ENCODE results near the gene HEY2. TPM values are rescaled to one million over a fixed set of nuclear protein-coding genes. Genes with fewer than 3 reads are reported as not detected.

HEY2 gene
- total and polyA plus RNA-seq, 2 donors (not counting 1 experiment from before 2014, with no cell fraction given), result not detected

DNA sequence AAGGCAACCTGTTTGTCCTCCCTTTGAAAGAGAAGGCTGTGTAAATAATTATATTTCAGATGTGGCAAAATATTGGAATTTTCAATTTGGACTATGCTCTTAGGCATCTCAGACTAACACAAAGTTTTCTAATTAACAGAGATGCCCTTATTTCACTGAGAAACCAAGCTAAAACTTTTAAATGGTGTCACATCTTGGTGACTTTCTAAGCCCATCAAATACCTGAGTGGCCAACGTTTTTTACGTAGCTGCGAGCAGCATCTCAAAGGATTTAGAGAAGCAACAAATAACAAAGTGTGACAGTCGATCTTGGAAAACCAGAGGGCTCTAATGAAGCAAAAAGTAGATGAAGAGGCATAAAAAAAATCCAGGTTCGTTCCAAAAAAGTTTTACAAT is 3.4 kb upstream of the HEY2 start:
- H3K79me2 ChIP-seq (ENCODE audit: control insufficient read depth, insufficient read depth, low read length), result no peaks in the 10 kb centered on the region
- H3K4me2 ChIP-seq (ENCODE audit: extremely low read depth, insufficient read depth, low read length), result no peak overlapping the region
- no peak overlapping the region for H3K9ac ChIP-seq (ENCODE audit: insufficient read depth, low read length)
- no peaks in the 10 kb centered on the region for H4K20me1 ChIP-seq (ENCODE audit: control insufficient read depth, extremely low read depth, insufficient read depth, low read length)
- no peak overlapping the region for H3K4me3 ChIP-seq (replicated peaks in 1 of 4; ENCODE audit: control extremely low read depth in 1 of 4, insufficient read depth in 1 of 4, low read depth in 3 of 4, low read length in 4 of 4)
- DNase-seq (ENCODE audit: low read depth in 2 of 2), result no peak
- H3K36me3 ChIP-seq (ENCODE audit: control insufficient read depth, insufficient read depth, low read length), result no peaks in the 10 kb centered on the region
- H3K4me1 ChIP-seq (ENCODE audit: control insufficient read depth, extremely low read depth, insufficient read depth, low read length), result peaks cover 10% of the 10 kb centered on the region
- H3K27ac ChIP-seq (ENCODE audit: insufficient read depth, low read length), result no peak overlapping the region
- H3K9me3 ChIP-seq (ENCODE audit: control insufficient read depth, insufficient read depth, low read depth, low read length), result no peaks in the 10 kb centered on the region
- H3K27me3 ChIP-seq (ENCODE audit: control insufficient read depth, insufficient read depth, low read length), result peaks cover 46% of the 10 kb centered on the region
- H2AFZ ChIP-seq (ENCODE audit: low read length), result no peak overlapping the region
- peak; percentile 2 for TF ChIP-seq EZH2 (IDR thresholded peaks at IDR 0.05; ENCODE audit: low read length, missing control alignments)
- TF ChIP-seq, protein P1, sequence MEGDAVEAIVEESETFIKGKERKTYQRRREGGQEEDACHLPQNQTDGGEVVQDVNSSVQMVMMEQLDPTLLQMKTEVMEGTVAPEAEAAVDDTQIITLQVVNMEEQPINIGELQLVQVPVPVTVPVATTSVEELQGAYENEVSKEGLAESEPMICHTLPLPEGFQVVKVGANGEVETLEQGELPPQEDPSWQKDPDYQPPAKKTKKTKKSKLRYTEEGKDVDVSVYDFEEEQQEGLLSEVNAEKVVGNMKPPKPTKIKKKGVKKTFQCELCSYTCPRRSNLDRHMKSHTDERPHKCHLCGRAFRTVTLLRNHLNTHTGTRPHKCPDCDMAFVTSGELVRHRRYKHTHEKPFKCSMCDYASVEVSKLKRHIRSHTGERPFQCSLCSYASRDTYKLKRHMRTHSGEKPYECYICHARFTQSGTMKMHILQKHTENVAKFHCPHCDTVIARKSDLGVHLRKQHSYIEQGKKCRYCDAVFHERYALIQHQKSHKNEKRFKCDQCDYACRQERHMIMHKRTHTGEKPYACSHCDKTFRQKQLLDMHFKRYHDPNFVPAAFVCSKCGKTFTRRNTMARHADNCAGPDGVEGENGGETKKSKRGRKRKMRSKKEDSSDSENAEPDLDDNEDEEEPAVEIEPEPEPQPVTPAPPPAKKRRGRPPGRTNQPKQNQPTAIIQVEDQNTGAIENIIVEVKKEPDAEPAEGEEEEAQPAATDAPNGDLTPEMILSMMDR (conservative IDR thresholded peaks at IDR 0.05 in 1 of 2, IDR thresholded peaks at IDR 0.05 in 1 of 2; ENCODE audit: low read depth in 1 of 2, low read length in 2 of 2), result no peak

DNA sequence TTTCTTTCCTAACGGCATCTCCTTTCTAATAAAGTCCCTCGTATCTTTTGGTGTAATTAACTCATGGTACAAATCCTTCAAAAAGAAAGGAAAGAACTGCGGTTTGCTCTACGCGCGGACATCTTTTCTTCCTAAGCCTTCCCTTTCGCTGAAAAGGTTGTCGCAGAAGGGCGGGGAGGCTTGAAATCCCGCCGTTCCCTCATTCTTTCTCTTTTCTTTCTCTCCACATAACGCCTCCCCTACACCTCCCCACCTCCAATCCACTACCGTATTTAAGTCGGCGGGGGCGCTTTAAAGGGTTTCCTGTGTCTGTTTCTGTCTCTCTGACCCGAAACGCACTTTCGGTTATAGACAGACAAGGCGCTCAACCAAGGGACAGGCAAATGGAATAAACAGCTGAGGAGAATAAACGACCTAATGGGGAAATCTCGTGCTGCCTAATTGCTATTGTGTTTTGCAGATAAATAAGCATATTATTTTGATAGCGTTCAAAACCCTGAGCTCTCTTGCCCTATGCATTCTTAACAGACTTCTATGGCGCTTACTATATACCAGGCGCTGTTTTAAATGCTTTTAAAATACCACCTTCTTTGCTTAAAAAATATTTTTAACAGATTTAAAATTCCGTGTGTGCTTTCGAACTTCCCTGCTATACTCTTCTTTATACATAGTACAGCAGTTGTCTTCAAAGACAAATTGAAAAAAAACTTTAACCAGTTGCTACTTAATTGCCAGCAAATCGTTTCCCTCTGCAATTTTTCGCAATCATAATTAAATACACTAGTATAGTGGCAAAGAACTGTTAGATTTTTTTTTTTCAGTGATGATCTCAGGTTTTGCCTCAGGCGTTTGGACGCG is 2.5 kb upstream of the HEY2 start:
- Histone ChIP-seq H3K79me2 (ENCODE audit: control insufficient read depth, insufficient read depth, low read length) (no peaks in the 10 kb centered on the region), H3K27me3 (ENCODE audit: control insufficient read depth, insufficient read depth, low read length) (peaks cover 51% of the 10 kb centered on the region), H3K4me3 (replicated peaks in 1 of 4; ENCODE audit: control extremely low read depth in 1 of 4, insufficient read depth in 1 of 4, low read depth in 3 of 4, low read length in 4 of 4) (peak overlapping the region; percentile 32 to 70 (median 55)), H3K9me3 (ENCODE audit: control insufficient read depth, insufficient read depth, low read depth, low read length) (no peaks in the 10 kb centered on the region), H2AFZ (ENCODE audit: low read length) (no peak overlapping the region), H3K36me3 (ENCODE audit: control insufficient read depth, insufficient read depth, low read length) (no peaks in the 10 kb centered on the region), H3K4me2 (ENCODE audit: extremely low read depth, insufficient read depth, low read length) (peak overlapping the region; percentile 73), H4K20me1 (ENCODE audit: control insufficient read depth, extremely low read depth, insufficient read depth, low read length) (no peaks in the 10 kb centered on the region), H3K9ac (ENCODE audit: insufficient read depth, low read length) (no peak overlapping the region), H3K27ac (ENCODE audit: insufficient read depth, low read length) (no peak overlapping the region), H3K4me1 (ENCODE audit: control insufficient read depth, extremely low read depth, insufficient read depth, low read length) (peaks cover 10% of the 10 kb centered on the region)
- peak; percentile 45 to 50 for DNase-seq (ENCODE audit: low read depth in 2 of 2)
- TF ChIP-seq EZH2 (IDR thresholded peaks at IDR 0.05; ENCODE audit: low read length, missing control alignments), result no peak
- TF ChIP-seq, protein P1 (conservative IDR thresholded peaks at IDR 0.05 in 1 of 2, IDR thresholded peaks at IDR 0.05 in 1 of 2; ENCODE audit: low read depth in 1 of 2, low read length in 2 of 2), result no peak

DNA sequence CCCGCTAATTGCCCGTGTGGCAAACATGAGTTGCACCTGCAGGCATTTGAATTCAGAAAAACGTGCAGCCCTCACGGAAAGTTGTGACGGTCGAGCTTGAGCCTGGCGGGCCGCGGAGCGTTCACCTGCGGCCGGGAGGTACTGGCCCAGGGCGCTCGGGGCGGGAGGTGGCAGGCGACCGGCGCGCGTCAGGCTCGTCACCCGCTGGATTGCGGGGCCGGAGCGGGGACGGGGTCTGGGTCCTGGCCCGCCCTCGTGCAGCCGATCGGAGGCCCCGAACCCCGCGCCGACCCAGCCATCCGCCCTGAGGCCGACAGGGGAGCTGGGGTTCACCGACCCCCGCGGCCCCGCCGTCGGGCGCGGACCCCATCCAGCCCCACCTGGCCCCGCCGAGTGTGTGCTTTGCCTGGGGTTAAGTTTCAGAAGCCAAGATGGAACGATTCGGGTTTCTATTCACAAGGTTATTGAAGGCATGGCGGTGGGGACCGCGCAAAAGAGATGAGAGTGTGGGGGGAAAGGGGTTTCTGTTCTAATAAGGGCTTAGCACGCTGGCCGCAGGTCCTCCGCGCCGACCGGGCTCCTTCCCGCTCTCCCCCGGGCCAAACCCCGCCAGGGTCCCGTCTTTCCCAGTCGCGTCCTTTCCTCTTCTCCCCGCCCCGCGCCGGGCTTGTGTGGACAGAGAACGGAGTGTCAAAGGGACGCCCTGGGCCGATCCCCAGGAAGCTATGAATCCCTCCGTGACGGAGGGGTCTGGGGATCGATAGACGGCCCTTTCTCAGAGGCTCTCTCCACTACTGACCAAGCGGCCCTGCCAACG is 1.6 kb upstream of the HEY2 start:
- Histone ChIP-seq H4K20me1 (ENCODE audit: control insufficient read depth, extremely low read depth, insufficient read depth, low read length) (no peaks in the 10 kb centered on the region), H3K27me3 (ENCODE audit: control insufficient read depth, insufficient read depth, low read length) (peaks cover 51% of the 10 kb centered on the region), H3K79me2 (ENCODE audit: control insufficient read depth, insufficient read depth, low read length) (no peaks in the 10 kb centered on the region), H3K9me3 (ENCODE audit: control insufficient read depth, insufficient read depth, low read depth, low read length) (no peaks in the 10 kb centered on the region), H3K27ac (ENCODE audit: insufficient read depth, low read length) (no peak overlapping the region), H2AFZ (ENCODE audit: low read length) (peak overlapping the region; percentile 48), H3K9ac (ENCODE audit: insufficient read depth, low read length) (no peak overlapping the region), H3K4me3 (replicated peaks in 1 of 4; ENCODE audit: control extremely low read depth in 1 of 4, insufficient read depth in 1 of 4, low read depth in 3 of 4, low read length in 4 of 4) (peak overlapping the region; percentile 32 to 70 (median 55)), H3K4me1 (ENCODE audit: control insufficient read depth, extremely low read depth, insufficient read depth, low read length) (peaks cover 10% of the 10 kb centered on the region), H3K4me2 (ENCODE audit: extremely low read depth, insufficient read depth, low read length) (peak overlapping the region; percentile 73), H3K36me3 (ENCODE audit: control insufficient read depth, insufficient read depth, low read length) (no peaks in the 10 kb centered on the region)
- no peak for DNase-seq (ENCODE audit: low read depth in 2 of 2)
- TF ChIP-seq EZH2 (IDR thresholded peaks at IDR 0.05; ENCODE audit: low read length, missing control alignments), result peak; percentile 38
- TF ChIP-seq, protein P1 (conservative IDR thresholded peaks at IDR 0.05 in 1 of 2, IDR thresholded peaks at IDR 0.05 in 1 of 2; ENCODE audit: low read depth in 1 of 2, low read length in 2 of 2), result no peak
